Transverse colon (tissue), 4 donors: ENCODE measurements around the gene RNF130. TPM values are rescaled to one million over a fixed set of nuclear protein-coding genes. Genes with fewer than 3 reads are reported as not detected.

Source experiments
- DNase-seq: peaks from one replicate; pipeline ENCODE4 v3.0.0-alpha.2; 2019
- H3K27ac ChIP-seq, 4 donors: fragments of 200-600 bp; sonication (generic); 2 replicates each; pipeline ENCODE4 v1.5.1; 2016 to 2018; ENCODE audit warnings: inconsistent platforms in 4 of 4
- H3K27me3 ChIP-seq: fragments of 200-600 bp; sonication (generic); 2 replicates; pipeline ENCODE4 v1.5.1; 2017; ENCODE audit warnings: inconsistent platforms
- H3K36me3 ChIP-seq, 4 donors: fragments of 200-600 bp; sonication (generic); 2 replicates each; pipeline ENCODE4 v1.5.1; 2017 to 2019; ENCODE audit warnings: inconsistent platforms in 4 of 4
- H3K4me1 ChIP-seq, 4 donors: fragments of 200-600 bp; sonication (generic); 2 replicates each; pipeline ENCODE4 v1.5.1; 2017 to 2020; ENCODE audit warnings: inconsistent platforms in 4 of 4
- H3K4me3 ChIP-seq, 4 donors: fragments of 200-600 bp; sonication (generic); 1 replicate in 1 of 4; 2 replicates in 3 of 4; pipeline versions ENCODE4 v1.5.1 to v1.6.1; 2017 to 2019; ENCODE audit warnings: inconsistent platforms in 4 of 4
- H3K9me3 ChIP-seq, 2 donors: fragments of 200-600 bp; sonication (generic); 2 replicates each; pipeline ENCODE4 v1.5.1; 2017 to 2019; ENCODE audit warnings: inconsistent platforms in 2 of 2
- CTCF ChIP-seq, 5 experiments: fragments of 200-600 bp in 3 of 5; fragments of 450-650 bp in 2 of 5; sonication (generic) in 3 of 5; IDR thresholded peaks; 1 replicate in 2 of 5; 2 replicates in 3 of 5; pipeline ENCODE4 v1.5.1; 2016 to 2017; ENCODE audit warnings: antibody characterized with exemption in 5 of 5, inconsistent platforms in 3 of 5, mild to moderate bottlenecking in 2 of 5, moderate library complexity in 1 of 5
- EP300 ChIP-seq: sonication (generic); formaldehyde crosslinking; IDR thresholded peaks from one replicate; pipeline ENCODE4 v1.6.1; 2017; ENCODE audit warnings: antibody characterized with exemption, low read depth
- POLR2A ChIP-seq: fragments of 450-650 bp; IDR thresholded peaks from one replicate; pipeline ENCODE4 v1.6.1; 2016; ENCODE audit warnings: antibody characterized with exemption, mild to moderate bottlenecking, moderate library complexity
- POLR2AphosphoS5 ChIP-seq, 3 donors: sonication (generic); formaldehyde crosslinking; IDR thresholded peaks; one replicate each; pipeline ENCODE4 v1.6.1; 2016; ENCODE audit warnings: antibody characterized with exemption in 3 of 3
- WGBS, 2 donors: methylation state at CpG; one replicate each; pipeline ENCODE4 v1.1.5; 2018; ENCODE audit warnings: low coverage in 1 of 2; 5-methylcytosine and 5-hydroxymethylcytosine counted together
- in situ Hi-C, 4 donors: fragments of 200-750 bp; cut with MboI; loops; one replicate each; pipeline versions ENCODE4 v1.15.0 to v1.15.1; 2017; ENCODE audit warnings: low sequenced_read_pairs in 3 of 4, low pct_ligation_motif_present in 1 of 4, low pct_unique_long_range_greater_than_20kb in 1 of 4
- intact Hi-C: fragments of 100-400 bp; cut with DNase I; formaldehyde crosslinking; loops from one replicate; pipeline ENCODE4 v1.15.1; 2023; ENCODE audit warnings: low total_unique reads
- total RNA-seq, 4 donors: library from RNA; depleted of rRNA; stranded (reverse); fragments of >200 nt; gene quantifications; one replicate each; pipeline ENCODE4 v1.1.0, GENCODE V29; 2016

The RNF130 gene
- total RNA-seq, 4 donors from 2014 or later, result 62.2 to 95.2 (median 70.3) TPM

GRCh38 chr5:180096616-180097015 is 25.1 kb upstream of the RNF130 start:
- intact Hi-C loops, result loop anchor here (10.0 kb wide), 1 partner anchor 112 kb away; no protein-coding TSS in a partner anchor
- H3K4me3 ChIP-seq, result no peak overlapping the region
- DNase-seq, result no peak
- no peaks in the 10 kb centered on the region for H3K4me1 ChIP-seq
- in situ Hi-C loops, result loop anchor here in 1 of 4 donors (25.0 kb wide), 2 partner anchors 109 to 184 kb away; partner anchors contain the start of gene TBC1D9B
- no peaks in the 10 kb centered on the region for H3K36me3 ChIP-seq
- 80% methylated on average over 10 of the region's 10 CpGs; no CpG with 5 or more reads in 1 of the 2 donors for WGBS, 2 donors
- TF ChIP-seq CTCF (IDR thresholded peaks at IDR 0.05), result no peak
- TF ChIP-seq EP300, result no peak
- H3K9me3 ChIP-seq, result no peaks in the 10 kb centered on the region
- no peak overlapping the region for H3K27ac ChIP-seq
- H3K27me3 ChIP-seq, result no peaks in the 10 kb centered on the region

GRCh38 chr5:180095545-180095944 is 24.0 kb upstream of the RNF130 start:
- 76 to 84% methylated on average over 9 of the region's 9 CpGs for WGBS, 2 donors
- H3K27ac ChIP-seq, result no peak overlapping the region

GRCh38 chr5:180093651-180094382 is 22.3 kb upstream of the RNF130 start:
- Histone ChIP-seq H3K4me1 (peaks cover 0 to 17% (median 12%) of the 10 kb centered on the region in 4 donors), H3K36me3 (no peaks in the 10 kb centered on the region), H3K27me3 (no peaks in the 10 kb centered on the region), H3K27ac (no peak overlapping the region), H3K9me3 (no peaks in the 10 kb centered on the region), H3K4me3 (no peak overlapping the region)
- intact Hi-C loops, result loop anchor here (10.0 kb wide), 1 partner anchor 109 kb away; no protein-coding TSS in a partner anchor
- no peak for DNase-seq
- WGBS, 2 donors, result 55 to 67% methylated on average over 6 to 9 of the region's 9 CpGs
- in situ Hi-C loops, result loop anchor here in 1 of 4 donors (25.0 kb wide), 2 partner anchors 107 to 182 kb away; partner anchors contain the start of gene TBC1D9B
- no peak for TF ChIP-seq EP300
- TF ChIP-seq POLR2A, result no peak
- no peak for TF ChIP-seq CTCF (IDR thresholded peaks at IDR 0.05)
- TF ChIP-seq POLR2AphosphoS5 (IDR thresholded peaks at IDR 0.05), result no peak

More at GRCh38 chr5:180095545-180095944, 24.0 kb upstream of the RNF130 start:
- TF ChIP-seq POLR2A (no peak), POLR2AphosphoS5 (IDR thresholded peaks at IDR 0.05) (no peak), CTCF (IDR thresholded peaks at IDR 0.05) (no peak), EP300 (no peak)
- in situ Hi-C loops (loop anchor here in 1 of 4 donors (25.0 kb wide), 2 partner anchors 108 to 183 kb away; partner anchors contain the start of gene TBC1D9B), intact Hi-C loops (loop anchor here (10.0 kb wide), 1 partner anchor 111 kb away; no protein-coding TSS in a partner anchor)
- Histone ChIP-seq H3K4me1 (peaks cover 0 to 10% (median 5%) of the 10 kb centered on the region in 4 donors), H3K4me3 (no peak overlapping the region), H3K36me3 (no peaks in the 10 kb centered on the region), H3K27me3 (no peaks in the 10 kb centered on the region), H3K9me3 (no peaks in the 10 kb centered on the region)
- DNase-seq, result no peak

GRCh38 chr5:180093241-180093640 is 21.7 kb upstream of the RNF130 start:
- intact Hi-C loops (loop anchor here (10.0 kb wide), 1 partner anchor 108 kb away; no protein-coding TSS in a partner anchor), in situ Hi-C loops (loop anchor here in 1 of 4 donors (25.0 kb wide), 2 partner anchors 106 to 181 kb away; partner anchors contain the start of gene TBC1D9B)
- no peak for DNase-seq
- no peak overlapping the region for H3K4me3 ChIP-seq
- TF ChIP-seq POLR2AphosphoS5 (IDR thresholded peaks at IDR 0.05), result no peak
- TF ChIP-seq POLR2A, result no peak
- no peak for TF ChIP-seq EP300
- no peak for TF ChIP-seq CTCF (IDR thresholded peaks at IDR 0.05)
- peaks cover 0 to 17% (median 12%) of the 10 kb centered on the region in 4 donors for H3K4me1 ChIP-seq
- no peaks in the 10 kb centered on the region for H3K27me3 ChIP-seq
- H3K27ac ChIP-seq, result no peak overlapping the region
- 83 to 91% methylated on average over 1 to 6 of the region's 6 CpGs for WGBS, 2 donors
- H3K9me3 ChIP-seq, result no peaks in the 10 kb centered on the region
- no peaks in the 10 kb centered on the region for H3K36me3 ChIP-seq
